ENCODE measurements around the gene VPREB3. TPM values are rescaled to one million over a fixed set of nuclear protein-coding genes. Genes with fewer than 3 reads are reported as not detected.

The VPREB3 gene
- total and polyA plus RNA-seq, 2 donors from 2014 or later: 1.0 to 1.3 TPM

GRCh38 chr22:23801238-23801821, 47.1 kb upstream of the VPREB3 start:
- H3K9ac ChIP-seq (ENCODE audit: low read length in 3 of 3): no peak overlapping the region
- no peaks in the 10 kb centered on the region for H3K4me1 ChIP-seq (ENCODE audit: control insufficient read depth in 2 of 3, insufficient read depth in 2 of 3, low read depth in 1 of 3, low read length in 3 of 3)
- FAIRE-seq (no peak), DNase-seq (peak in 1 of 5 donors; percentile 30)
- H3K4me3 ChIP-seq (ENCODE audit: low read length in 3 of 3): no peak overlapping the region
- intact Hi-C loops (cut with DNase I): no loop called here
- peaks cover 7 to 58% (median 34%) of the 10 kb centered on the region in 3 donors for H3K36me3 ChIP-seq (ENCODE audit: control insufficient read depth in 2 of 3, insufficient read depth in 3 of 3, low read length in 3 of 3)
- H3K27me3 ChIP-seq (ENCODE audit: control insufficient read depth, insufficient read depth, low read length): no peaks in the 10 kb centered on the region
- H3K9me3 ChIP-seq (ENCODE audit: control insufficient read depth in 2 of 3, insufficient read depth in 1 of 3, low read length in 3 of 3): no peaks in the 10 kb centered on the region
- TF ChIP-seq CTCF (IDR thresholded peaks at IDR 0.05; ENCODE audit: borderline replicate concordance, extremely low read depth, insufficient read depth): no peak
- H3K27ac ChIP-seq (ENCODE audit: low read depth in 2 of 2, low read length in 2 of 2): no peak overlapping the region

- intact Hi-C loops (cut with DNase I): no loop called here
- no peaks in the 10 kb centered on the region for H3K9me3 ChIP-seq (ENCODE audit: control insufficient read depth in 2 of 3, insufficient read depth in 1 of 3, low read length in 3 of 3)
- no peak for TF ChIP-seq CTCF (IDR thresholded peaks at IDR 0.05; ENCODE audit: borderline replicate concordance, extremely low read depth, insufficient read depth)
- H3K27ac ChIP-seq (ENCODE audit: low read depth in 2 of 2, low read length in 2 of 2): no peak overlapping the region
- H3K27me3 ChIP-seq (ENCODE audit: control insufficient read depth, insufficient read depth, low read length): no peaks in the 10 kb centered on the region
- H3K9ac ChIP-seq (ENCODE audit: low read length in 3 of 3): no peak overlapping the region
- no peak overlapping the region for H3K4me3 ChIP-seq (ENCODE audit: low read length in 3 of 3)
- peak in 1 of 5 donors; percentile 52 for DNase-seq
- no peak for FAIRE-seq
- H3K36me3 ChIP-seq (ENCODE audit: control insufficient read depth in 2 of 3, insufficient read depth in 3 of 3, low read length in 3 of 3): peaks cover 2 to 54% (median 33%) of the 10 kb centered on the region in 3 donors
- H3K4me1 ChIP-seq (ENCODE audit: control insufficient read depth in 2 of 3, insufficient read depth in 2 of 3, low read depth in 1 of 3, low read length in 3 of 3): no peaks in the 10 kb centered on the region
Observed at GRCh38 chr22:23800297-23801237, 46.3 kb upstream of the VPREB3 start.

GRCh38 chr22:23796461-23796860, 42.2 kb upstream of the VPREB3 start:
- Histone ChIP-seq H3K9me3 (ENCODE audit: control insufficient read depth in 2 of 3, insufficient read depth in 1 of 3, low read length in 3 of 3) (no peaks in the 10 kb centered on the region), H3K27me3 (ENCODE audit: control insufficient read depth, insufficient read depth, low read length) (no peaks in the 10 kb centered on the region), H3K9ac (ENCODE audit: low read length in 3 of 3) (no peak overlapping the region), H3K36me3 (ENCODE audit: control insufficient read depth in 2 of 3, insufficient read depth in 3 of 3, low read length in 3 of 3) (peaks cover 0 to 33% (median 24%) of the 10 kb centered on the region in 3 donors), H3K4me1 (ENCODE audit: control insufficient read depth in 2 of 3, insufficient read depth in 2 of 3, low read depth in 1 of 3, low read length in 3 of 3) (peaks cover 0 to under 1% (median 0%) of the 10 kb centered on the region in 3 donors), H3K4me3 (ENCODE audit: low read length in 3 of 3) (no peak overlapping the region), H3K27ac (ENCODE audit: low read depth in 2 of 2, low read length in 2 of 2) (no peak overlapping the region)
- FAIRE-seq (no peak), DNase-seq (peak in 1 of 5 donors; percentile 6)
- no peak for TF ChIP-seq CTCF (IDR thresholded peaks at IDR 0.05; ENCODE audit: borderline replicate concordance, extremely low read depth, insufficient read depth)
- intact Hi-C loops (cut with DNase I): no loop called here
